ENCODE data around the gene IFIH1.

IFIH1 gene

DNA sequence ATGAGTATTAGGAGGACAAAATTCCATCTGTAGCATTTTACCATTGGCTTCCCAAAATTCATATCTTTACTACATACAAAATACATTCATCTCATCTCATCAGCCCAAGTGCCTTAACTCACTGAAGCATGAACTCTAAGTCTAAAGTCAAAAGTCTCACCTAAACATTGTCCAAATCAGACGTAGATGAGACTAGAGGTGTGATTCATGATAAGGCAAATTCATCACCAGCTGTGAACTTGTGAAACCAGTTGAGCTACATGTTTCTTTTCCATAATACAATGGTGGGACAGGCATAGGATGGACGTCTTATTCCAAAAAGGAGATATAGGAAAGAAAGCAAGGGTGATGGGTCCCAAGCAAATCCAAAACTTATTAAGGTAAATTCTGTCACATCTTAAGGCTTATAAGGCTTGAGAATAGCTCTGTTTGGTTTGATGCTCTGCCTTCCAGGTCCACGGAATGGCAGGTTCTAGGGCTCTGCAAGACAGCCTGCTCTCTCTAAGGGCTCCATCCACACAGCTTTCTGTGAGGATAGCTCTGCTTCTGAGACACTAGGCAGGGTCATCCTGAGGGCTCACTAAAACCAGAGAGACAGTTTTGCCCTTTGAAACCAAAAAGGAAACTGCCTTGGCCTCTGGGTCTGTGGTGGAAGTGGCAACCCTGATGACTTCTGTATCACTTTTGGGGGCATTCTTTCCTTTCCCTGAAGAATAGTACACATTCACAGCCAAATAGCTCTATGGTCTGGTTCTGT, 9.6 kb downstream of the IFIH1 start:
- no peak for DNase-seq (ENCODE audit: low read depth)

DNA sequence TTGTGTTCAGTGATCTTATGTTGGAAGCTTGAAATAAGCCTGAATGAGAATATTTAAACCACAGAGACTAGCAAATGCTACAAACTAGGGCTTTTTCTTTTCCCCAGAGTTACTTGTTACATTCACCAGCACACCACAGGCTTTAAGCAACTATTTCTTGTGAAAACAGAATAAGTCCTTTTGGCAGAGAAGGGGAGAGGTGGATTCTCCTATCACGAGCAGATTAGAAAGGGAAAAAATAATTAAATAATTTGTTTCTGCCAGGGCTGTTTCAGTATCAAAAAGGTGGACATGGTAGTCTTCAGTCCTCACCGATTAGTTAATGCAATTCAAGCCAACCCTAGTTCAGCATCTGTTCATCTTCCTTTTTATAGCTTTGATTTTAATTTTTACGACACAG, 12.6 kb downstream of the IFIH1 start:
- DNase-seq (ENCODE audit: low read depth) = no peak

DNA sequence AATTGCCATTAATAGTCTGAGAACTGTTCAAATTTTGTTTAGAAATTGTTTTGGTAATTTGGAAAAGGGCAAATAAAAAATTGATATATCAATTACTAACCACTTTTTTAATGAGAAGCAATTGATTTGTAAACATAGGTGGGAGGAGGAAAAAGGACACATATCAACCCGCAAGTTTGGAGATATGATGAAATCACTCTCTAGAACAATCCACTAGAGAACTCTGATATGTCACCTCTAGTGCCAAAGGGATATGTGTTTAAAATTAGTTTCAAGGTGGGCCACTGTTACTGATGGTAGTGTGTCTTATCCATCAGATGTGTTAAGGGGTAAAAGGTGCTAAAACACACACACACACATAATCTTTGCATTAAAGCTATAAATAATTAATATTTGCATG, 16.6 kb downstream of the IFIH1 start:
- DNase-seq (ENCODE audit: low read depth) = no peak

DNA sequence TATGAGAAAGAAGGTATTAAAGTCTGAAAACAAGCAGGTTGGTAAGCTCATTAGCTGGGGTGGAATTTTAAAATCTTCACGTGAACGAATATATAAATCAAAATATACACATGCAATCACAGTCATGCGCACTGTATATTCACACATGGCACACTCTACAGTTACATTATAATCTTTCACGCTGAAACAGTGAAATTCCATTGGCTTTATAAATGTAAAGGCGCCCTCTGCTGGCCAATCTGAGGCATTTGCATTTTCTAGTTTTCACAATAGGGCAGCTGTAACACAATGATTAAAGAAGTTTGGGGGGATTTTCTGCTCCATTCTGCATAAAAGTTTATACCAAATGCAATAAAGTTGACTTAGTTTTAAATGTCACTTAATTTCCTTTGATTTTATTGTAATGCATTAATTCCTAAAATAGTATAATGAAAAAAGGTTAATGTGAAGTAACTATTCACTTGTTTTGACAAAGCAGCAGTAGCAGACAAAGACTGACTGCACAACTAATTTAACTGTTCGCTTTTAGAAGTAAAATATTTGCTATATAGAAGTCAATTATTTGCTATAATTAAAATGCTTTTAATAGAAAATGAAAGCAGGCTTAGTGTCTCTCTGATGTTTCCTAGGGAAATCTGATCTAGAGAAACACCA, 17.2 kb downstream of the IFIH1 start:
- peak; percentile 31 for DNase-seq (ENCODE audit: low read depth)

DNA sequence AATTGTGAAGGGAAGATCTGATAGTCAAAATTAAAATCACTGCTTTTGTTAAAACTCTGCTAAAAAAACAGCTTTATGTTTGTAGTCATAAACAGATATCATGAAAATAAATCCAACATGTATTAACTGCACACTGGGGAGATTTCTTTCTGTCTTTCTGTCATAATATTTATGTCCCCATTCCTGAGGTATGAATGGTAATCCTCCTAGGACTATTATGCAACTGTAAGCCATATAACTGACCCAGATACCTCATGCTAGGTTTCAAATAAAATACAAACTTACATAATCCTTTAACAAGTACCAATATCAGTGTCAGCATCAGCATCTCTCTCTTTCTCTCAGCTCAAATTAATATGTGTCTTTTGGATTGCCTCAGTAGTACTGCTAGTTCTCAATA, 18.2 kb downstream of the IFIH1 start:
- DNase-seq (ENCODE audit: low read depth) = no peak

DNA sequence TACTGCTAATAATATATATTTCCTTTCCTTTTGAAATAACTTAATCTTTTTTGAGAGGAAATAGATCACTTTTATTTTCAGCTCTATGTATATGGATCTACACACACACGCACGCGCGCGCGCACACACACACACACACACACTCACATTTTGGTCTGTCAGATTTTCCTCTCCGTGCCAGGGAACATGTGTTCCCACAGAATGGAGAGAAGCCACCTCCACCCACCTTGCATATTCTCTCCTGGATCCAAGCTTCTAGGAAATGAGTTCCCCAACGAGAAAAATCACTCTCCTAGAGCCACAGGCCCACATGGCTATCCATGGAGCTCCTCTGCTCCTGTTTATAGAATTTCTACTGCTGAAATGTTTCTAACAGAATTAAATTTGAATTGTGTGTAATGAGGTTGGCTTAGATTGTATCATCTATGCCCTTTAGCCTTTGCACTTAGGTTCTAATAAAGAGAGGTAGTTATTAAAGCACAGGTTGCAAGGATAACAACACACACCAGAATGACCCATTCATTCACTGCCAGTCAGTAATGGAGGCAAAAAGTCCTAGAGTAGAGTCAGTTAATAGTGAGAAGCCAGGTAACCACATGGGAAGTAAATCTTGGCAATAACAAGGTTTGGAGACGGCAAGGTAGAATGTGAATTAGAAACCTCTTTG, 19.7 kb downstream of the IFIH1 start:
- DNase-seq (ENCODE audit: low read depth) = no peak

DNA sequence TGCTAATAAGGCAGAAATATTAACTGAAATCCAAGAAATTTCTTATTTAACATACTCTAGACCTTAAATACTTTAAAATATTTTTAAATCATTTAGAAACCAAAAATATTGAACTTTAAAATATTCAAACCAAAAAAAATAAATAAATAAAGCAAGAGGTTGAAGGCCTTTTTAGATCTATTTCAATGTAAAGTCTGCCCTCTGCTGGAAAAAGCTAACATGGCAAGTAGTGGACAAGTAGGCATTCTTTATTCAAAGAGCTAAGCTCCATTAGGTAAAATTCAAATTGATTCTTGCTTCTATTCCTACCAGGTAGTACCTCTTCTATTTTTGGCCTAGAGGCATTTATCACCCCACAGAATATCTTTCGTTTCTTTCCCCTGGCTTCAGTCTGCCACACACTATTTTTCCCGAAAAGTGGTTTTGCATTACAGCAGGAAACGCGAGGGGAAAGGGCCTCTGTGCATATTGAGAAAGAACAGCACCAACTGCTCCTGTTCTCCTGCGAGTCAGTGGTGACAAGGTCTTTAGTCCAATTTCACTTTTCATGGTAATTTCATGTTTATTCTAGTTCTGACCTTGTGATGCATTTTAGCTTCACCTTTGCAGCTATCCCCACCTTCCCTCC, 20.4 kb downstream of the IFIH1 start:
- DNase-seq (ENCODE audit: low read depth) = peak; percentile 23

DNA sequence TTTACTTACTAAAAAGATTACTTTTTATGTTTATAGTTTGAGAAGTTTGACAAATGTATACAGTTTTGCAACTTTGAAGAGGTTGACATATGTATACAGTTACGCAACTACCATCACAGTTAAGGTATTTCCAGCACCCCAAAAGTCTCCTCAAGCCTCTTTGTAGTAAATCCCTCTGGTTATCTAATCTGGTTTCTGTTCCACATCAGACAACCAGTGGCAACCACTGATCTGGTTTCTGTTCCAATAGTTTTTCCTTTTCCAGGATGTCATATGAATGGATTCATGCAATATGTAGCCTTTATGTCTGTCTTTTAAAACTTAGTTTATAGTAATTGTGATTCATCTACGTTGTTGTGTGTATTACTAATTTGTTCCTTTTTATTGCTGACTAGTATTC, 23.5 kb downstream of the IFIH1 start:
- no peak for DNase-seq (ENCODE audit: low read depth)

DNA sequence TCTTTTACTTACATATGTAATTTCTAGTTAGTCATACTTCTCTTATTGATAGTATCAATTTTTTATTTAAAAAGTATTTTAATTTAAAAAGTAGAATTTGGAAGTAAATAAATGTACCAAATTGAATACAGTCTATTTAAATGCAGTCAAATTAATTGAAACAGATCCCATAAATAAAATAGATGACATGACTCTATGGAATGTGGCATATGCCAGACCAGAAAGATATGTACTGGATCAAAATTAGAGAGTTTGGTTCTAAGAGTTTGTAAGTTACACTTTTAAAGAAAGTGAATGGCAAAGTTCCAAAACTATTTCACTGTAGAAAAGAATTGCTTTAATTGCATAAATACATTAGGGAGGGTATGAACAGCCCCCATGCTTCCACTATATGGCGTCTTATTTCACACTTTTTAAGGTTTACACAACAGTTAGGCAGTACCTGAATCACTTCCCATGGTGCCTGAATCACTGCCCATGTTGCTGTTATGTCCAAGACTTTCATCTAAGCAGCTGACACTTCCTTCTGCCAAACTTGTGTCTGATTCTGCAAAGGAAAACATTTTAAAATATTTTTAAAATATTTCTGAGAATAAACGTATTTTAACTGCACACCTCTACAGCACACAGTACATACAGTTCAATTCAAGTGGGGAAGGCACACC, 25.2 kb downstream of the IFIH1 start:
- DNase-seq (ENCODE audit: low read depth) = no peak

DNA sequence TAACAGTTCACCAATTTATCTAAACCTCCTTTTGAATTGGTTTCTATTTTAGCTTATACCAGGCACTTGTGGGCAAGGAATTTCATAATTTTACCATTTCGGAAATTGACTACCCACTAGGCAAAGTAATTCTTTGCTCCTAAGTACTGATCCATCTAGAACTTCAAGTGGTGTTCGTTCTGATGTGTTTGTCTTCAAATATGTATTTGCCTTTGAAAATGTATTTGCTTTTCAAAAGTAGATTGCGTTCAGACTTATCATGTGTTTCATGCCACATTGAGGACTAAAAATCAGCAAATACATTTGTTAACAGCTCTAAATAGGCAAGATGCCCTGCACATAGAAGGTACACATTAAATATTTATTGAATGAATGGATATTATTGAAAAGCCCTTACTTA, 26.7 kb downstream of the IFIH1 start:
- no peak for DNase-seq (ENCODE audit: low read depth)

DNA sequence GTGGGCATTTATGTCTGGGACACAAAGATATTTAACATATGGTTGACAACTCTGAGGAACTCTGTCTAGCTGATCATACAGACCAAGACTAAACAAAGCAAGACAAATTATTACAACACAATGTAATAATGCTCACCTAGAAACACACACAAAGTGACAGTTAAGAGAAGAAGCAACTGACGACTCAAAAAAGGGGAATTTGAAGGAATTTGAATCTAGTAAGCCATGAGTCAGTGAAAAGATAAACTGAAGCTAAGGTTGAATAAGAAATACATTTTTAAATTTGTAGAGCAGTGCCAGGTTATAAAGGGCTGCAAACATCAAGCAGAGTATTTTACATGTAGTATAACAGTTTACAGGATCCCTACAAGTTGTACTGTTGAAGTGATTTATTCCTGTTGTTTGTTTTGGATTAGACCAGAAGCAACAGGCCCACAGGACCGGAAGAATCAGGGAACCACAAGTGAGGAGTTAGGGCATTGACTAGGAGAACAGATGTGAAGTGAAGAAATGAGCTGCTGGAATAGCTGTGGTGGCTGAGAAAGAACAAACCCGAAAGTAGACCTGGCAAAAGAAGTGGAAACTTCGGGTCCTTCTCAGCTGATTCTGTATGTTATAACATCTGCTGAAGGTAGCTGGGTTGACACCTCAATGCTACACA, 35.6 kb downstream of the IFIH1 start:
- DNase-seq (ENCODE audit: low read depth) = no peak

DNA sequence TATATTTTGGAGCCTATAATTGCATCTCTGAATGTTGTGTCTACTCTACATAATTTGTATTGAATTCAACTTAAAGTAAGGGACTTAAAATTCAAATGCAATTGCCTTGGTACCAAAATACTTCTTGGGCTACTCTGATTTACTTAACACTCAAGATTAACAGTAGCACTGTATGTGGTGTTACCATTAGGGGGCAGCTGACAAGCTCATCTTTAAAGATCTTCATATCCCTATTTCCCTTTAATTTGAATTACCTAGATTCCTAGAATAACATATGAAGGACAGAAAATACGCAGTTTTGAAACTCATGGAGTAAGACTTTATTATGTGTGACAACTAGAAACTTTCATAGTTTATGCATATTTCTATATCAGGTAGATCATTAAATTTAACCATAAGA, 37.8 kb downstream of the IFIH1 start:
- DNase-seq (ENCODE audit: low read depth) = no peak

DNA sequence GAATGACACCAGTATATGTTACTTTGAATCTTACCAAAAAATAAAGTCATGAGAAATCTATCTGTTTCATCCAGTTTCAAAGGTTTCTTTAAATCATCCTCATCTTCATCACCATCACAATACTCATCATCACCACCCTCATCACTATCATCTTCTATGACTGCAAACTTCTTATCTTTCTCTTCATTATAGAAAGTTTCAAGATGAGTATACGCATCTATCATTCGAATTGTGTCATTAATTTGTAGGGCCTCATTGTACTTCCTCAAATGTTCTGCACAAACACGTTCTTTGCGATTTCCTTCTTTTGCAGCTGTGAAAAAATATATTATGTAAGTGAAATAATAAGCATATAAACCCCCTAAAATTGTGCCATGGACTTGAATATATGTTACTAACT, 41.1 kb downstream of the IFIH1 start:
- DNase-seq (ENCODE audit: low read depth) = no peak

DNA sequence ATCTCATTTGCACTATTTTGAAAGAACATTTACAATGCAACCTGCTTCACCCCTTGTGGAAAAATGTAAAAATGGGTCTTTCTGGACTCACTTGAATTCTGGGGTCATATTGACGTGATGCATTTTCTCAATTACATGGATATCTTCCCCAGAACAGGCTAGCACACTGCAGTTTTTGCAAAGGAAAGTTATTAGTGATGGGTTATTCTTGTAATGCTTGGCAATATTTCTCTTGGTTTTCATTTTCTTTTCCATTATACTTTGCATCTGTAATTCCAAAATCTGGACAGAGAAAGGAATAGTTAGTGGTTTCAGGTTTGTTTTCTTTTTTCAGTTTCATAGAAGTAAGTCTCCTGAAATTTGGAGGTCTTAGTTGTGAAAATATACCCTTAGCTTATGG, 50.5 kb downstream of the IFIH1 start:
- no peak for DNase-seq (ENCODE audit: low read depth)

DNA sequence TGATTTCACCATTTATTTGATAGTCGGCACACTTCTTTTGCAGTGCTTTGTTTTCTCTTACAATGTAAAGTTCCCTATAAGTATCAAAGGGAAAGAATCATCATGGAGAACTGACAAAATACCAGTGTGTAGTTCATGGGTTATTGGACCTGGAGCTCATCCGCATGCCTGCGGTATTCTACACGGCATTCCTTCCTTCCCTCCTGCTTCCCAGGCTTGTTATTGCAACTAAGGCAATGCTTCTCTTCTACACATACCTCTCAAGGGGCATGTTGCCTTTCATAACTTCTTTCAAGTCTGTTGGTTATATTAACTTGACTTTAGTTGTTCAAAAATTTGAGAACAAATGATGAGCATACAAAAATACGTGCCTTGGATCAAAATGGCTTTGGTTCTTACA, 51.0 kb downstream of the IFIH1 start:
- DNase-seq (ENCODE audit: low read depth) = no peak

DNA sequence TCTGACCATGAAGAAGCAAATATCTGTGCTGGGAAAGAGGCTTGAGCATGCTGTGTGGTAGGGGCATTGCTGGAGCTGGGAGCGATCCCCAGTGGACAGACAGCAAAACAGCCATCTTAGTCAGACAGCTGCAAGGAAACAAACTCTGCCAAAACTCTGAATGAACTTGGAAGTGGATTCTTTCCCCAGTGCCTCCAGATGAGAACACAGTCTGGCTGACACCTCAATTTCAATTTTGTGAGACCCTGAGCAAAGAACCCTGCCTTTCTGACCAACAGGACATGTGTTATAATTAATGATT, 52.1 kb downstream of the IFIH1 start:
- no peak for DNase-seq (ENCODE audit: low read depth)

DNA sequence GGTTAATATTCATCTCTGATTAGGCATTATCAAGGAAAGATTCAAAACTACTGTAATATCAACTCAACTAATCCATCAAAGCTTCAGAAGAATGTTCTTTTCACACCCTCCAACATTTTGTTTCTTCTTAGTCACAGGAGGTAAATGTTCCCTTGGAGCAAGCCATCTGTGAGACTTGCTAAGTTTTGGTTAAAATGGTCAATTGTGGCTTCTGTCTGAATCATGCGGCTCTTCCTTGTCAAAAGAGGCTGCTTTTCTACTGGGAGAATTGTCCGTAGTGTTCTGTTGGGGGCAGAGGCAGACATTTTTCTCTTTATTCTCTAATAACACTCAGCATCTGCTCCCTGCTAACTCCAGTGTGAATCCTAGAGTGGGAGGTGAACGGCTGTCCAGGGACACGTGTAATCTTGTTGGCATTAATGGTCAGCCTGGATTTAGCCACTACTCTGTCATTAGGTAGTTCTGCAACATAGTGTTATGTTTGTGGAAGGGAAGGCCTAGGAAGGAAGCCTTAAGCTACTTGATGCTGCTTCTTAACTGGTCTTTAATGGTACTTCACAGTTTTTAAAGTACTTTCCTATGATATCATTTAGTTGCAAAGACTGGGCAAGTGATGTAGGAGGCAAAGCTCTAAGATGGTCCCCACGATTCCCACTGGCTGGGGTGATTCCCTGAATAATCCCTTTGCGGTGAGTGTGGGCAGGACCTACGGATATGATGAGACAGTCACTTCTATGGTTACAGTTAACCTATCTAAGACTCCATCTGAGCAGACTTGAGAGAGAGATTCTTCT, 52.6 kb downstream of the IFIH1 start:
- no peak for DNase-seq (ENCODE audit: low read depth)

DNA sequence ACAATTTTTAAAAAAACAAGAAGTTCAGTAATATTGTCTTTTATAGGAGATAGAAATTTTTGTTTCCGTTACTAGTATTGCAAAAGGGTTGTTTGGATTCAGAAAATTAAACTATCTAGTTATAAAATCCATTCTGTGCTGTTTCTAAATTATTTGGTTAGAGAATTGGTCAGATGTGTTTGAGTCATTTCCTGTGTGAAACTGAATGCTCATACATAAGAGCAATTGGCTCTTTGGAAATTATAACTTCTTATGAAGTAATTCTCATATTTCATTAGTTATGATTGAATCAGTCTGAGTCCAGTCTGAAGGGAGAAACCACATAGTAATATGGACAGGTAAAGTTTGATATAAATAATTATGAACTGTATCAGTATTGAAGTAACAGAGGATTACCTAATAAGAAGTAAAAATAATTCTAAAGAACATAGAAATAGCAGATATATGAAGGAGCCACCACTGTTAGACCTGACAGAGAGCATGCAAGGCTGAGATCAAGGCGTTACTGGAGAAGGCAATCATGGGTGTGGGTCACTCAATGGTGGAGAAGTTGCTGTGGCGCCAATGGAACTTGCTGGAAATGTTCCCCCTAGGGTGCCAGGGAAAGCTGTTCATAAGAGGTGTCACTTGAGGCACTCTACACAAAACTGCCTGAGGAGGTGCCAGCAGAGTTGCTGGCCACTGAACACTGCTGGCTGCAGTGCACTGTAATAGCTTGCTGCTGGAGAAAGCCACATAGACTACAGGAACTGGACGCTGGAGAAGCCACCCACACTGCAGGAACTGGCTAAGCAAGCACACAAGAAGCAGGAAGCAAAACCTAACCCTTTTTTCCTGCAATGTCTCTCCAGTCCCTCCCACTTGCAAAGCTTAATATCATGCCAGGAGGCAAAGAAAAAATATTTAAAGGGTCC, 57.2 kb downstream of the IFIH1 start:
- DNase-seq (ENCODE audit: low read depth) = no peak

DNA sequence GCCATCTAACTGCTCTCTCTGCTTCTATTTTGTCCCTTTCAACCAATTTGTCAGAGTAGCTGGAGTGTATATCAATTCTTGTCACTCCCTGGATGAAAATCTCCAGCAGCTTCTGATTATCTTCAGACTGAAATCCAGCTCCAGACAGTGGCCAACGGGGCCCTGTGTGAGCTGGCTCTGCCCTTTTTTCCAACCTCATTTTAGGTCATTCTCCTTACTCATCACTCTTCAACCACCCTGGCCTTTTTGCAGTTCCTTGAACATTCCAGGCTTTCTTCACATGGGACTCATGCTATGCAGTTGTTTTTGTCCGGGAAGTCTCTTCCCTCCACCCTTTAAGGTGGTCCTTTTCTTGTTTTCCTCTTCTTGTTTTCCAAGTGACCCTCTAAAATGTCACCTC, 59.8 kb downstream of the IFIH1 start:
- no peak for DNase-seq (ENCODE audit: low read depth)

DNA sequence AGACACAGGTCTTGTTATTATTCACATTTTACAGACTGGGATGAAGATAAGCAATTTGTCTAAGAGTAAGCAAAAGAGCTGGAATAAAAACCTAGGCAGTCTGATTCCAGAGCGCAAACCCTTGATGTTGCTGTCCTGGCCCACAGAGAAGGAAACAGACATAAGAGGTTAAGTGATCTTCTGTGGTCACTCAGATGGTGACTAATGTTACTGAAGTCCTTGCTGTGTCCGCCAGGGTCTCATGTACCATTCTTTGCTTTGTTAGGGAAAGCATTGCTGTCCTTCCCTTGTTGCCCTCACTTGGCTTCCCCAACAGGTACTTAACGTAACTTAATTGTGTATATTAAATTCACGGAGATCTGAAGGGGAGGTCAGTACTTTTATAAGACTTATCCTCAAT, 60.3 kb downstream of the IFIH1 start:
- no peak for DNase-seq (ENCODE audit: low read depth)

Measured in stimulated activated CD8-positive, alpha-beta memory T cell treated with anti-CD3 and anti-CD28 coated beads, Interleukin-12 subunit alpha, Interleukin-12 subunit beta, amount 100 ng/mL, for 1 hour (primary cell).